Epithelial cell of proximal tubule (primary cell): ENCODE data around the gene MYO1D. TPM values are rescaled to one million over a fixed set of nuclear protein-coding genes. Genes with fewer than 3 reads are reported as not detected.

Source experiments
- DNase-seq: peaks from one replicate; pipeline ENCODE4 v3.0.0-alpha.2; 2011; ENCODE audit warnings: low read depth
- H3K4me3 ChIP-seq: 2 replicates; pipeline ENCODE4 v1.5.1; 2011; ENCODE audit warnings: low read depth, mild to moderate bottlenecking, low read length
- total RNA-seq: library from RNA; depleted of rRNA; stranded (reverse); fragments of >200 nt; gene quantifications from 2 replicates; pipeline ENCODE4 v1.2.3, GENCODE V29; 2015
- TF ChIP-seq, protein P1 (sequence below): conservative IDR thresholded peaks from 2 replicates; pipeline ENCODE4 v1.5.1; 2012; ENCODE audit warnings: low read depth, mild to moderate bottlenecking, low read length

MYO1D gene
- total RNA-seq, 1 donor from 2014 or later, result 54.4 TPM

DNA sequence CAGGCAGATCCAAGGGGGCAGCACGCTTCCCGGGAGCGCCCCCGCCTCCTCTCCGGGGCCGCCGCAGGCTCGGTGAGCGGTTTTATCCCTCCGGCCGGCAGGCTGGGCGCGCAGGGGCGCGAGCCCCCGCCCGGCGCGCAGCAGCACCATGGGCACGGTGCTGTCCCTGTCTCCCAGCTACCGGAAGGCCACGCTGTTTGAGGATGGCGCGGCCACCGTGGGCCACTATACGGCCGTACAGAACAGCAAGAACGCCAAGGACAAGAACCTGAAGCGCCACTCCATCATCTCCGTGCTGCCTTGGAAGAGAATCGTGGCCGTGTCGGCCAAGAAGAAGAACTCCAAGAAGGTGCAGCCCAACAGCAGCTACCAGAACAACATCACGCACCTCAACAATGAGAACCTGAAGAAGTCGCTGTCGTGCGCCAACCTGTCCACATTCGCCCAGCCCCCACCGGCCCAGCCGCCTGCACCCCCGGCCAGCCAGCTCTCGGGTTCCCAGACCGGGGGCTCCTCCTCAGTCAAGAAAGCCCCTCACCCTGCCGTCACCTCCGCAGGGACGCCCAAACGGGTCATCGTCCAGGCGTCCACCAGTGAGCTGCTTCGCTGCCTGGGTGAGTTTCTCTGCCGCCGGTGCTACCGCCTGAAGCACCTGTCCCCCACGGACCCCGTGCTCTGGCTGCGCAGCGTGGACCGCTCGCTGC, 389.3 kb downstream of the MYO1D start:
- peak overlapping the region; percentile 63 for H3K4me3 ChIP-seq
- TF ChIP-seq, protein P1, sequence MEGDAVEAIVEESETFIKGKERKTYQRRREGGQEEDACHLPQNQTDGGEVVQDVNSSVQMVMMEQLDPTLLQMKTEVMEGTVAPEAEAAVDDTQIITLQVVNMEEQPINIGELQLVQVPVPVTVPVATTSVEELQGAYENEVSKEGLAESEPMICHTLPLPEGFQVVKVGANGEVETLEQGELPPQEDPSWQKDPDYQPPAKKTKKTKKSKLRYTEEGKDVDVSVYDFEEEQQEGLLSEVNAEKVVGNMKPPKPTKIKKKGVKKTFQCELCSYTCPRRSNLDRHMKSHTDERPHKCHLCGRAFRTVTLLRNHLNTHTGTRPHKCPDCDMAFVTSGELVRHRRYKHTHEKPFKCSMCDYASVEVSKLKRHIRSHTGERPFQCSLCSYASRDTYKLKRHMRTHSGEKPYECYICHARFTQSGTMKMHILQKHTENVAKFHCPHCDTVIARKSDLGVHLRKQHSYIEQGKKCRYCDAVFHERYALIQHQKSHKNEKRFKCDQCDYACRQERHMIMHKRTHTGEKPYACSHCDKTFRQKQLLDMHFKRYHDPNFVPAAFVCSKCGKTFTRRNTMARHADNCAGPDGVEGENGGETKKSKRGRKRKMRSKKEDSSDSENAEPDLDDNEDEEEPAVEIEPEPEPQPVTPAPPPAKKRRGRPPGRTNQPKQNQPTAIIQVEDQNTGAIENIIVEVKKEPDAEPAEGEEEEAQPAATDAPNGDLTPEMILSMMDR, result no peak
- no peak for DNase-seq

DNA sequence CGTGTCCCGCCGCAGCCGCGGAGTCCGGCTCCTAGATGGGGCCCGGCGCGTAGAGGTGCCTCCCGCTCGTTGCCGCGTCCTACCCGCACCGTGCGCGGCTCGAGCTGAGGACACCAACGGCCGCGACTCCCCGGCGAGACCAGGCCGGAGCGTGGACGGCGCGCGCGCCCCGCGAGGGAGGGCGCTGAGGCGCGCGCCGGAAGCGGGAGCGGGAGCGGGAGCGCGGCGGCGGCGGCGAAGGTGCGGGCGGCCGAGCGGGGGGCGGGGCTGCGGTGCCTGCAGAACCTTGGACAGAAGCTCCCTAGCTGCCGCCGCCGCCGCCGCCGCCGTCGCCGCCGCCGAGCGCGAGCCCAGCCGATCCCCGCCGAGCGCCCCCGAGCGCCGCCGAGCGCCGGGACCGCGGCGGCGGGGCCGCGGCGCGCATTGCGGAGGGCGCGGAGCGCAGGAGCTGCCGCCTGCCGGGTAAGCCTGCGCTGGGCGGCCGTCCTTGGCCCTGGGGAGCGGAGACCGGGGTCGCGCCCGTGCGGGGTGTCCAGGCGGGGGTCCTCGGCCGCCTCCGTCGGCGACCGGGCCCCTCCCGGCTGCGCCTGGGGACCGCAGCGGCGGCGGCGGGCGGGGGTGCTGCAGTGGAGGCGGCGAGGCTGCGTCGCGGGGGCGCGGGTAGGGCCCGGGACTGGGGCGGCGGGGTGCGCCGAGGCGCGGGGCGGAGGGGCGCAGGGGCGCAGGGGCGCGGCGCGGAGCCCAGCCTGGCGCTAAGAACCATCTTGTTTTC, 390.0 kb downstream of the MYO1D start, which contains the start of gene CDK5R1:
TSS of gene CDK5R1 (plus strand) at position 293 of the 772 bp plus-strand sequence. CDS start 628 bp downstream, outside the sequence.
- no peak for DNase-seq
- peak within 1 kb of the TSS; percentile 63 for H3K4me3 ChIP-seq
- TF ChIP-seq, protein P1, result no peak

DNA sequence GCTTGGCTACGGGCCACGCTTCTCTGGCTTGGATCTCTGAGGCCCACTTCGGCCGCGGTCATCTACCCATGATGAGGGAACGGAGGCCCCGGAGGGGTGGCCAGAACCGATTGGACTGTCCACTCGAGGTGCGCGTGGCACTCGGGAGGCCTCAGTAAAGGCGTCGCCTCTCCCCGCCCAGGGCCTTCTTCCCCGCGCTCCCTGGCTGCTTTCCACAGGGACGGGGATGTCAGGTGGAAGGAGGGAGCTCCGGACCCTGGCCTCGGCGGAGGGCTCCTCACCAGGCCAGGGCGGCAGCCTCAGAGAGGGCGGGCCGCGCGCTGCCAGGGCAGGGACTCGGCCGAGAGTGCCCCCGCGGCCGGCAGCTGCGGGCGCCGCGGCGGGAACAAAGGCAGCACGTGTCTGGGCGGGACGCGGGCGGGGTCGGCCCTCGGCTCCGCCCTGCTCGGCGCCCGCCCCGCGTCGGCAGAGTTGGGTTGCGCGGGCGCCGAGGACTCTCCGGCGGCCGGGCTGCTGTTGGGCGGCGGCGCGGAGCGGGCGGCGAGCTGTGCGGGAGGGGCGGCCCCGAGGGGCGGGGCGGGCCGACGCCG, 390.7 kb downstream of the MYO1D start:
- TF ChIP-seq, protein P1, result no peak
- DNase-seq, result no peak
- peak overlapping the region; percentile 55 for H3K4me3 ChIP-seq

DNA sequence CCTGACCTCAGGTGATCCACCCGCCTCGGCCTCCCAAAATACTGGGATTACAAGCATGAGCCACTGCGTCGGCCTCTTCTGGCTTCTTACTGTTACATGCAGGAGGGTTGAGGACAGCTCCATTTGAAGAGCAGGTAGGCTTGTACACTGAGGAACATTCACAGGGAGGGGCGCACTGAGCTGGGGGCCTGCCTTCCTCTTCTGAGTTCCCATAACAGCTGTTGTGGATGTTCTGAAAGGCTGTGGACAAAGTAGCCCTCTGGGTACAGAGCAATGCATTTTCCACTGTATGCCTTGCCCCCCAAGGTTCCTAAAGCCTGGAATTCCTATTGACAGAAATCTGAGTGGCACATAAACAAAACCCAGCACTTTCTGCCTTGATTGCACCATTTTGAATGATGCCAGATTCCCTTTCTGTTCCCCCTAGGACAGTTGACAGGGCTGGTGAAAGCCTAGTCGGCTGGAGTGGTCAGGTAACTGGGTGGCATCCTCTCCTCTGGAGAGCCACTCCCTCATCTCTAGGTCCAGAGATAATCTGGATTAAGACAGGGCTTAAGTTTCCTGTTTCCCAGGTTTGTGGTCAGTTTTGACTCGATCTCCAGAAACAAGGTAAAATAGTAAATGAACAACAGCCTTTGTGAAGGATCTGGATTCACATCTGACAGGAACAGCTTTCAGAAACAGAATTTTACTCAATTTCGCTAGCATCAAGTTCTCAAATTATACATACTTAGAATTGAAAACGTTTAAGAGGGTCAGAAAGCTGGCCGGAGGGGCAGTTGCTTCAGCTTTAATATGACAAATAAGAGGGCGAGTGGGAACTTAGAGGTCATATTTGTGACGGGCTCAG, 391.4 kb downstream of the MYO1D start:
- no peak for DNase-seq
- TF ChIP-seq, protein P1, result no peak
- H3K4me3 ChIP-seq, result peak overlapping the region; percentile 50

DNA sequence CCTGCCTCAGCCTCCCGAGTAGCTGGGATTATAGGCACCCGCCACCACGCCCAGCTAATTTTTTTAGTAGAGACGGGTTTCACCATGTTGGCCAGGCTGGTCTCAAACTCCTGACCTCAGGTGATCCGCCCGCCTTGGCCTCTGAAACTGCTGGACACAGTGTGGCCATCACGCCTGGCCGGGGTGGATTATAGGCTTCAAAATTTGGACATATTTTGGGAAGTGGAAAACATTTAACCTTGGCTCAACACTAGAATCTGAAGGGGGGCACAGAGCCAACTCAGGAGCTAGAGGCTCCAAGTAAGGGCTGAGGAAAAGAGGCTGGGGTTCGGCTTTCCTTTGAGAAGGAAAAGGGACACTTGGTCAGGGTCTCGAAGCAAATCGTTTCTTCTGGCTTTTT, 392.3 kb downstream of the MYO1D start:
- TF ChIP-seq, protein P1, result no peak

DNA sequence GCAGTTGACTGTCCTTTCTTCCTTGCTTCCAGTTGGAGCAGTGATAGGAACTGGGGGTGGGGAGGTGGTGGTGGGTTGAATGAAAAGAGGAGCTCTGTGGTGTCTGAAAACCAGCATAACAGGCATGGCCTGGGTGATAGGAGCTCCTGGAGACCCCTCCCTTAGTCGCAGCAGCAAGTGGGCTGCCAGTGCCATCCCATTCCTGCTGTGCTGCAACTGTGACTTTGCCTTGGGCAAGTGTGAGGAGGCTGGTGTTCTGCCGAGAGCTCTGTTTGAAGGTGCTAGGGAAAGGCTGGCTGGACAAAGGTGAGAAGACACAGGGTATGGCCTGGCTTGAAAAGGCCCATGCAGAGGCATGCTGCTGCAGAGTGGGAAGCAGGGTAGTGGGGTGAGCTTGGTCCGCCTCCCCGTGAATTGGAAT, 392.9 kb downstream of the MYO1D start:
- no peak overlapping the region for H3K4me3 ChIP-seq
- TF ChIP-seq, protein P1, result no peak
- DNase-seq, result no peak

More for the DNA sequence above, 392.3 kb downstream of the MYO1D start:
- DNase-seq, result no peak
- H3K4me3 ChIP-seq, result no peak overlapping the region
